ENCODE measurements around the gene GYG2.
"Not testable (repeated sequence)": the region's sequence is repeated elsewhere in the genome, so short reads cannot be mapped to it uniquely, and the experiment has no call there.

GYG2 gene

GRCh38 chrX:2903366-2903765, 74.6 kb downstream of the GYG2 start:
- no peak for DNase-seq (ENCODE audit: low read depth in 2 of 2)

- no peak for DNase-seq (ENCODE audit: low read depth in 2 of 2)
Observed at GRCh38 chrX:2907295-2907694, 78.6 kb downstream of the GYG2 start.

- no peak for DNase-seq (ENCODE audit: low read depth in 2 of 2)
Observed at GRCh38 chrX:2908125-2908685, 79.5 kb downstream of the GYG2 start.

GRCh38 chrX:2910109-2910508, 81.4 kb downstream of the GYG2 start:
- DNase-seq (ENCODE audit: low read depth in 2 of 2) = no peak

- DNase-seq (ENCODE audit: low read depth in 2 of 2) = no peak
Observed at GRCh38 chrX:2913118-2913517, 84.4 kb downstream of the GYG2 start.

GRCh38 chrX:2917767-2918166, 89.0 kb downstream of the GYG2 start:
- DNase-seq (ENCODE audit: low read depth in 2 of 2) = no peak

GRCh38 chrX:2921193-2921592, 92.5 kb downstream of the GYG2 start:
- no peak for DNase-seq (ENCODE audit: low read depth in 2 of 2)

GRCh38 chrX:2921750-2922149, 93.0 kb downstream of the GYG2 start:
- no peak for DNase-seq (ENCODE audit: low read depth in 2 of 2)

- no peak for DNase-seq (ENCODE audit: low read depth in 2 of 2)
Observed at GRCh38 chrX:2924151-2924550, 95.4 kb downstream of the GYG2 start.

- DNase-seq (ENCODE audit: low read depth in 2 of 2) = not testable (repeated sequence)
Observed at GRCh38 chrX:2926255-2926654, 97.5 kb downstream of the GYG2 start.

- no peak for DNase-seq (ENCODE audit: low read depth in 2 of 2)
Observed at GRCh38 chrX:2926664-2927275, 98.0 kb downstream of the GYG2 start.

- no peak for DNase-seq (ENCODE audit: low read depth in 2 of 2)
Observed at GRCh38 chrX:2928191-2928582, 99.5 kb downstream of the GYG2 start.

GRCh38 chrX:2928583-2929434, 100.1 kb downstream of the GYG2 start, which contains the start of gene ARSD:
ARSD (minus strand) TSS chrX:2929339; CDS start chrX:2929275, 64 bp downstream.
- peak; percentile 9 to 21 for DNase-seq (ENCODE audit: low read depth in 2 of 2)

- no peak for DNase-seq (ENCODE audit: low read depth in 2 of 2)
Observed at GRCh38 chrX:2931155-2931554, 102.4 kb downstream of the GYG2 start.

GRCh38 chrX:2931612-2932011, 102.9 kb downstream of the GYG2 start:
- DNase-seq (ENCODE audit: low read depth in 2 of 2) = no peak
